GM21360 (cell line): ENCODE results near the gene XG.
"Not testable (repeated sequence)": the region's sequence is repeated elsewhere in the genome, so short reads cannot be mapped to it uniquely, and the experiment has no call there.

Experiments used
- ATAC-seq: cut with Tn5 transposase; IDR thresholded peaks from one replicate; pipeline ENCODE4 v1.9.1; 2021; ENCODE audit warnings: mild to moderate bottlenecking, moderate library complexity; ENCODE audit not compliant: unreplicated experiment

XG gene

DNA sequence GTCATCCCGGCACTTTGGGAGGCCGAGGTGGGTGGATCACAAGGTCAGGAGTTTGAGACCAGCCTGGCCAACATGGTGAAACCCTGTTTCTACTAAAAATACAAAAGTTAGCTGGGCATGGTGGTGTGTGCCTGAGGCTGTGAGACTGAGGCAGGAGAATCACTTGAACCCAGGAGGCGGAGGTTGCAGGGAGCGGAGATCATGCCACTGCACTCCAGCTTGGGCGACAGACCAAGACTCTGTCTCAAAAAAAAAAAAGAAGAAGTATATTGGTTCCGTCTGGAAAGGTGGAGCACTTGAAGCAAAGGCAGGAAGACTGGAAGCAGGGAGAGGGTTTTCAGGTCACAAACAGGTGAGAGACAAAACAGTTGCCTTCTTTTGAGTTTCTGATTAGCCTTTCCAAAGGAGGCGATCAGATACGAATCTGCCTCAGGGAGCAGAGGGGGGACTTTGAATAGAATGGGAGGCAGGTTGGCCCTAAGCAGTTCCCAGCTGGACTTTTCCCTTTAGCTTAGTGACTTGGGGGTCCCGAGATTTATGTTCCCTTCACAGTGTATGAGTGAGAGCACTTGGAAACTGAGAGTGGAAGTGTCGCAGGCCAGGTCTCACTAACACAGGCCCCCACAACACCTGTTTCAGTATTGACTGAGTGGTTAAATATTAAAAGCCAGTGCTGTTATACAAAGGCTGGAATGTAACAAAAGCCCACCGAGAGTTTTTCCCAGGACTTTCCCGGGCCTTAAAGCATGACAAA lies 28.8 kb downstream of the XG start:
- ATAC-seq: not testable (repeated sequence)

DNA sequence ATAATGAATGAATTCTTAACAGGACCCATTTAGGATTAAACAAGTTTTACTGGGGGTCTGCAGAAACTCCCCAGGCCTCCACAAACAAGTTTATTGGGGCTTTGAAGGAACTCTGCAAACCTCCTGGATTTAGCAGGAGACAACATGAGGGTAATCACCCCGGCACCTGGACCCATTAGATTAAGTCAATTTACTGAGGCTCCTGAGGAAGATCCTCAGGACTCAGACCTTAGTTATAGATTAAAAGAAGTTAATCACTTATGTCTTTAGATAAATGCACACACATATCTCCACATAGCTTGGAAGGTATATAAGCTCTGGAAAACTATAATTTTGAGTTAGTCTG lies 29.4 kb downstream of the XG start:
- no peak for ATAC-seq

DNA sequence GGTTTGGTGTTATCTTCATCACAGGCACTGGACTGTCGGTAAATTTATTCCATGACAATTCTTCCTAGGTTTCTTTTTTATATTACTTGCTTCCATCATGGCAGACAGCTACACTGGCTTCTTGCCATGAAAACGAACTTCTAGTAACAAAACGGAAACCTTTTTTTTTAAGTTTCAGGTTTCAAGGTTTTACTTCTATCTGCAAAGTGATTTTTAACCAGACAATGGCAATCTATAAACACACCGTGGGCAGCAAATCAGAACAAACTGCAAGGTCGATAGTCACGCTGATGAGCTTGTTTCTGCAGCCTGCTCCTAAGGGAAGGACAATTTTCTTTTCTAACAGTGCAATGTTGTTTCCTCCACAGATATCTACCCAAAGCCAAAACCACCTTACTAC lies 29.9 kb downstream of the XG start:
- ATAC-seq: no peak

DNA sequence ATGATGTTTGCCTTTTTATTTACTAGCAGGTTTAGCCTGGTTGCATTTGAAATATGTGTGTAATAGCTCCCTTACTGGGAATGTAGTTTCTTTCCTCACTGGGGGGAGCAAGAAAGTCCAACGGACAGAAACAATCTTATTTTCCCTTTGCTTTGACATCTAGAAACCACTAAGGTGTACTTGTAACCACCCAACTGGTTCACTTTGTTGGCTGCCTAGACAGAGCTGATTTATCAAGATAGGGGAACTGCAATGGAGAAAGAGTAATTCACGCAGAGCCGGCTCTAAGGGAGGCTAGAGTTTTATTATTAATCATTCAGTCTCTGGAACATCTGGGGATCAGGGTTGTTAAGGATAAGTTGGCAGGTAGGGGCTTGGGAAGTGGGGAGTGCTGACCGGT lies 30.3 kb downstream of the XG start:
- ATAC-seq: no peak

DNA sequence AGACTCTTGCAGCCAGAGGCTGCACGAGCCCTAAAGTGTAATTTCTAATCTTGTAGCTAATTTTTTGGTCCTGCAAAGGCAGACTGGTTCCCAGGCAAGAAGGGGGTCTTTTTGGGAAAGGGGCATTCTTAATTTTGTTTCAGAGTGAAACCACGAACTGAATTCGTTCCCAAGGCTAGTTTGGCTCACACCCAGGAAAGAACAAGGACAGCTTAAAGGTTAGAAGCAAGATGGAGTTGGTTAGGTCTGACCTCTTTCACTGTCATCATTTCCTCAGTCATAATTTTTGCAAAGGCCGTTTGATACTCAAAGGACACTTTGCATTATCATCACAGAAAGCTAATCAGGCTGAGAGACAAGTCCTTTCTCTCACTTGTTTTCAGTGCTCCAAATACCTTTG lies 30.9 kb downstream of the XG start:
- ATAC-seq: no peak

DNA sequence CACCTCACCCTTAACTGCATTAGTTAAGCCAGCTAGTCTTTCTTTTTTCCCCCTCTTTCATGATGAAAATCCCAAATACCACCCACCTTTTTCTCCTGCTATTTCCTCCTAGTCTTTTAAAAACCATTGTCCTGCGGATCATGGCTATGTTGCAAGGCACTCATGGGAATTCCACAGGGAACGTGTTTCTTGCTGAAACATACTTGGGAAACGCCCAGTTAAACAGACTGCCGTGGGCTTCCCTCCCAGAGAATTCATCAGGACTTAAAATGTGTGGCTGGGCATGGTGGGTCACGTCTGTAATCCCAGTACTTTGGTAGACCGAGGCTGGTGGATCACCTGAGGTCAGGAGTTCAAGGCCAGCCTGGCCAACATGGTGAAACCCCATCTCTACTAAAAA lies 32.2 kb downstream of the XG start:
- ATAC-seq: no peak

DNA sequence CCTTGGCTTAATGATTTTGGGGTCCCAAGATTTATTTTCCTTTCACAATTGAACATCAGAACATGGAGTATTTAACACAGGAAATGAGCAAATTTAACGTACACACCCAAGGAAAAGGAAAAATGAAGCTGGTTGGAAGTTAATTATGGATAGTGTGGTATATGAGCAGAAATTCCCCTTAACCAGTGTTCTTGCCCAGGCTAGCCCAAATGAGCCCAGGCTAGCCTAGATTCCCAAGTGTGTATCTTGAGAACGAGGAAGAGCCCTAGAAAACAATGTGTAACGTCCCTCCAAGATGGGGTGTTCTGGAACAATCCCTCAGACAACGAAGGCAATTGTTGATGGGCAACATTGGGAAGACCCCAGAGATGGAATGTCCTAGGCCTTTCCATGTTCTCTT lies 33.7 kb downstream of the XG start:
- no peak for ATAC-seq

DNA sequence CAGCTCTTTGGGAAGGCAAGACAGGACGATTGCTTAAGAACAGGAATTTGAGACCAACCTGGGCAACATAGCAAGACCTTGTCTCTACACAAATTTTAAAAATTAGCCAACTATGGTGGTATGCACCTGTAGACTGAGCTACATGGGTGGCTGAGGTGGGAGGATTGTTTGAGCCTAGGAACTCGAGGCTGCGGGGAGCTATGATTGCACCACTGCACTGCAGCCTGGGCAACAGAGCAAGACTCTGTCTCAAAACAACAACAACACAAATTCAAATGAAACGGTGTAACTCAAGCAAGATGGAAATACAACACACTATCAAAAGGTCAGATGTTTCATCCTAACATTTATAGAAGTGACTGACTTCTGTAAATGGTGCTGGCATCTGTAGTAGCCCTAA lies 37.1 kb downstream of the XG start:
- no peak for ATAC-seq

DNA sequence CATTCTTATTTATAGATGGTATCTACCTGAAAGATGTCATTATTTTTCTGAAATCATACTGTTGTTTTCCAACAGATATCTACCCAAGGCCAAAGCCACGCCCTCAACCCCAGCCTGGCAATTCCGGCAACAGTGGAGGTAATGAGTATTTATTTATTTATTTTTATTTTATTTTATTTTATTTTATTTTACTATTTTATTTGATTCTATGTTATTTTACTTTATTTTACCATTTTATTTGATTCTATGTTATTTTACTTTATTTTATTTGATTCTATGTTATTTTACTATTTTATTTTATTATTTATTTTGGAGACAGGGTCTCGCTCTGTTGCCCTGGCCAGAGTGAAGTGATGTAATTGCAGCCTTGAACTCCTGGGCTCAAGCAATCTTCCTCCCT lies 37.7 kb downstream of the XG start:
- no peak for ATAC-seq

DNA sequence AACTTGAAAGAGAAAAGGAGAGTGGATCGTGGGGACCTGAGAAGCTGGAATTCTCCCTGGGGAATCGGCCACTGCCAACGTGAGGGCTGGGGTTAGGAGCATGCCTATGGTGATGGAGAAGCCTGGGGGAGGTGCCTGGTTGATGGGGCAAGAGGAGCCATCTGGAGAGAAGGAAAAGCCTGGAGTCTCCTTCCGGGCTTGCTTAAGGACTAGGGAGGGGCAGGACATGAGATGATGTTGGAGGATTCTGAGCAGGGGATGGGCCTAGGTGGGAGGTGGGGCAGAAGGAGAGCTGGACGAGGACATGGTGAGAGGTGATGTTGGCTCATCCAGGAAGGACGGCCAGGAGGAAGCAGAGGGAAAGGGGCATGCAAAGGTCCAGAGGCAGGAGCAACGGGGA lies 41.9 kb downstream of the XG start:
- no peak for ATAC-seq

DNA sequence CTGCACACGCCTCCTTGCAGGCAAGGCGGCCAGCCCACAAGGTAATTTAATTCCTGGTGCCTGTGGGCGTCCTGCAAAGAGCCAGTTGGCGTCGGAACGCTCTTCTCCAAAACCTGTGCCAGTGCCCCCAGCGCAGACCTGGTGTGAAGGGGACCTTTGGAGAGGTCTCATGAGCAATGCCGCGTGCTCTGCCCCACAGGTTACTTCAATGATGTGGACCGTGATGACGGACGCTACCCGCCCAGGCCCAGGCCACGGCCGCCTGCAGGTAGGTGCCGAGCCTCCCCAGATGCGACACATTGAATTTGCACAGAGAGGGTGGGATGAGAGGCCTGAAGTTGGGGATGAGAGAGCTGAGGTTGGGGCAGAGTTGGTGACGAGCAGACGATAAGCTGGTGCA lies 42.5 kb downstream of the XG start:
- no peak for ATAC-seq

DNA sequence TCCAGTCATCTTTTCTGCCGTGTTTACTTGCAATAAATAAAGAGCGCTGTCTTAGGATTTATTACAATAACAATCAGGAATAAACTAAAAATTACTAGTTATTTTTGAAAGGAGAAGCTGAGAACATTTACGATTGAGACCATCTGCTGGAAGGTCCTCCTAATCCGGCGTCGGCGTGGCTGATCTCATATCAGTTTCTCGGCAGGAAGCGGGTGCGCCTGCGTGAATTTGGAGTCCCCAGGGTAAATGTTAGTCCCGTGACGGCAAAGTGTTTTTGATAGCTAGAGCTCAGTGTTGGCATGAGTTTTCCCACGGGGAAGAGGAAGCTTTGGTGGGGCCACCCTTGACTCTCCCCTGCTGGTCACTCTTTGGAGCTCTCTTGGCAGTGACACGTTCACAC lies 45.0 kb downstream of the XG start:
- not testable (repeated sequence) for ATAC-seq

DNA sequence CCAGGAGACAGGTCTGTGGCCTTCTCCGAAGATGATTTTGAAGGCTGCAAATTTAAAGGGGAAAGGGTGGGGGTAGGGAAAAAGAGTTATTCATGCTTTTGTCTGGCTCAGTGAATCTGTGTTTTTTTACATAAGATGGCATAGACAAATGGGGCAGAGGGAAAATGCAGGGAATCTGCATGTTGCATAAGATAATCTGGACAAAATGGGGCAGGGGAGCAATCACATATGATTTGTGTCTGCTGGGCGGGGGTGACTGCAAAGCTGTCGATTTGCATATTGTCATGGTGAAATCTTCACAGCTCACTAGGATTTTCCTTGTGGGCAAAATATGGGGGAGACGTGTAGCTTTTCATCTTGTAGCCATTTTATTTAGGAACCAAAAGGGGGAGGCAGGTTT lies 47.5 kb downstream of the XG start:
- no peak for ATAC-seq

DNA sequence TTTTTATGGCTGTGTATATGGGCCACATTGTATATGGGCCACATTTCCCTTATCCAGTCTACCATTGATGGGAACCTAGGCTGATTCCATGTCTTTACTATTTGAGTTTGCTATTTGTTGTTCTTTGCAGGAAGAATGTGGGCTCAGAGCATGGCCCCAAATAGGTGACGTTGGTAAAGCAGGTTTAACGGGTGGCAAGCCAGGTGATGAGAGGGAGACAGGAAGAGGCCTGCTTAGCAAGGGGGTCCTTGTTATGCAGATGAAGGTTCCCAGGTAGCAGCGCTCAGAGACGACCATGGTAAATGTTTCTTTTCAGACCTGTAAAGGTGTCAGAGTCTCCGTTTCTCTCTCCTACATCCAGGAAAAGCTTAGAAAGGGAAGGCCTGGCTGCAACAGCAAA lies 48.1 kb downstream of the XG start:
- not testable (repeated sequence) for ATAC-seq

DNA sequence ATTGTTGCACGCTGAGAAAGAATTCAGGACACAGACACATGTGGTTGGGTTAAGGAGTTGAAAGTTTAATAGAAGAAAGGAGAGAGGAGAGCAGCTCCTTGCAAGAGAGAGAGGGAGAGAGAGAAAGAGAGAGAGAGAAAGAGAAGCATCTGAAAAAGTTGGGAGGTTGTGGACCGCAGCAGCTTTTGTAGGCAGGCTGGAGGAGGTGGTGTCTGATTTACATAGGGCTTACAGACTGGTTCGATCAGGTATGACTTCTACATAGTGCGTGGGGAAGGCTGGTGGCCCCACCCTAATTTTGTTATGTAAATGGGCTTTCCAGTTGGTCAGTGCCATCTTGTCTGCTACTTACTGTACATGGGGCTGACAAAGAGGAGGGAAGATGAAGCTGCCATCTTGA lies 49.4 kb downstream of the XG start:
- ATAC-seq: no peak

DNA sequence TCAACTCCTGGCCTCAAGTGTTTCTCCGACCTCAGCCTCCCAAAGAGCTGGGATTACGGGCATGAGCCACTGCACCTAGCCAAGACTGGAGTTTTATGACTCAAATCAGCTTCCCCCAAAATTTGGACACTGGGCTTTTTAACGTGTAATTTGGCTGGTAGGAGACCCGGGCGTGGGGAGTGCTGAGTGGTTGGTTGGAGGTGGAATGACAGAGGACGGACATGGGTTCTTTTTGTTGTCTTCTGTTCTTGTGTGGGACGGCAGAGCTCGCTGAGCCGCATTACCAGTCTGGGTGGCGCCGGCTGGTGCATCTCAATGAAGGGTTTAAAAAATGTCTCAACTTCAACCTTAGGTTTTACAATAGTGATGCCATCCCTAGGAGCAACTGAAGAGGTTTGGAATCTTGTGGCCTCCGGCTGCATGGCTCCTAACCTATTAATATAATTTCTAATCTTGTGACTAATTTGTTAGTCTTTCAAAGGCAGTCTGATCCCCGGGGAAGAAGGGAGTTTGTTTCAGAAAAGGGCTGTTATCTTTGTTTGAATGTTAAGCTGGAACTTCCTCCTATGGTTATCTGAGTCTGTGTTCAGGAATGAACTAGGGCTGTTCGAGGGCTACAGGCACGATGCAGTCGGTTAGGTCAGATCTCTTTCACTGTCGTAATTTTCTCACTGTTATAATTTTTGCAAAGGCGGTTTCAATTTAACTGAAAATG lies 50.7 kb downstream of the XG start:
- not testable (repeated sequence) for ATAC-seq

DNA sequence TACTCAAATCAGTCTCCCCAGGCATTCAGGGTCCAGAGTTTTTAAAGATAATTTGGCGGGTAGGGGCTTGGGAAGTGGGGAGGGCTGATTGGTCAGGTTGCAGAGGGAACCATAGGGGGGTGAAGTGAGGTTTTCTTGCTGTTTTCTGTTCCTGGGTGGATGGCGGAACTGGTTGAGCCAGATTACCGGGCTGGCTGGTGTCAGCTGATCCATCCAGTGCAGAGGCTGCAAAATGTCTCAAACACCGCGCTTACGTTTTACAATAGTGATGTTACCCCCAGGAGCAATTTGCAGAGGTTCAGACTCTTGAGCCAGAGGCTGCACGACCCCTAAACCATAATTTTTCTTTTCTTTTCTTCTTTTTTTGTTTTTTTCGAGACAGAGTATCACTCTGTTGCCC lies 51.6 kb downstream of the XG start:
- not testable (repeated sequence) for ATAC-seq

DNA sequence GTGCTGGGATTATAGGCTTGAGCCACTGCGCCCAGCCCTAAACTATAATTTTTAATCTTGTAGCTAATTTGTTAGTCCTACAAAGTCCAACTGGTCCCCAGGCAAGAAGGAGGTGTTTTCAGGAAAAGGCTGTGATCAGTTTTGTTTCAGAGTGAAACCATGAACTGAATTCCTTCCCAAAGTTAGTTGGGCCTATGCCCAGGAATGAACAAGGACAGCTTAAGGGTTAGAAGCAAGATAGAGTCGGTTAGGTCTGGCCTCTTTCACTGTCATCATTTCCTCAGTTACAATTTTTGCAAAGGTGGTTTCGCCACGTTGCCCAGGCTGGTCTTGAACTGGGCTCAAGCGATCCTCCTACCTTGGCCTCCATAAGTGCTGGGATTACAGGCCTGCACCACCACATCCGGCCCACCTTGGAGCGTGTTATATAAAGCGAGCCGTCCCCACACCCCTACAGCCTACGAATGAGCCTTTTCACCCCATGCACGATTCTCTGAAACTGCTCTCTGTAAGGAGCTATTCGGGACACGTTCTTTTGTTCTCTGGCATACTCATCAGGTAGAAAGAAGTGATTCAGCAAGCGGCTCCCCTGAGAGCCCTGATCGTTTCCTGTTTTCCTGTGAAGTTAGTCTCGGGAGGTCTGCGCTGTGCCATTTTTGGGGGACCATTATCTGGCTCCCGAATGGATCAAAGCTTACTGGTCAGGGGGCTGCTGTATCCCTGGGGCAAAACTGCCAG lies 52.4 kb downstream of the XG start:
- ATAC-seq: not testable (repeated sequence)

DNA sequence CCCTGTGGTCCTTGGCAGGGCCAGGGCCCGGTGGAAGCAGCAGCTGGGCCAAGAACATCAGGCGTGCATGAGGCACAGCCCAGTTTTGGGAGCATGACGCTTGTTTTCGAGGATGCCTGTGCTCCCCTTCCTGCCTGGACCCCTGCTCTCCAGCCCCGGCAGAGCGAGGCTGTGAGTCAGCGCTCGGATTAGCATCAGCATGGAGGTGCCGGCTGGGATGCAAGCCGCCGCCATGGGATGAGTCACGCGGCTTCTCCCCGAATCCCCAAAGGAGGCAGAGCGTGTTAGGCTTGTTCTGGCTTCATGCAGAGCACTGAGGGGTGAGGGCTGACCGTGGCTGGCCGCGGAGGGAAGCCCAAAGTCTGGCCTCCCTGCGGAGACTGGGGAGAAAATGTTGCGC lies 53.0 kb downstream of the XG start:
- not testable (repeated sequence) for ATAC-seq

DNA sequence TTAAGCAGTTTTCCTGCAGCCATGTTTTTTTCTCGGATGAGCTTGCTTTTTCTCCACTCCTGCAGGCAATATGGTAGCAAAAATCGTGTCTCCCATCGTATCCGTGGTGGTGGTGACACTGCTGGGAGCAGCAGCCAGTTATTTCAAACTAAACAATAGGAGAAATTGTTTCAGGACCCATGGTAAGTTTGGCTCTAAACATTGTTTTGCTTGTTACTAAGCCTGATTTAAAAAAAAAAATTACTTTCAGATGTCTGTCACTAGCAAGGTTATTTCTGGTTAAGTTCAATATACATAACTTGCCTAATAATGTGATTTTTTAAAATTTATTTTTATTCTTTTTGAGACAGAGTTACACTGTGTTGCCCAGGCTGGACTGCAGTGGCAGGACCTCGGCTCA lies 59.4 kb downstream of the XG start:
- ATAC-seq: no peak

DNA sequence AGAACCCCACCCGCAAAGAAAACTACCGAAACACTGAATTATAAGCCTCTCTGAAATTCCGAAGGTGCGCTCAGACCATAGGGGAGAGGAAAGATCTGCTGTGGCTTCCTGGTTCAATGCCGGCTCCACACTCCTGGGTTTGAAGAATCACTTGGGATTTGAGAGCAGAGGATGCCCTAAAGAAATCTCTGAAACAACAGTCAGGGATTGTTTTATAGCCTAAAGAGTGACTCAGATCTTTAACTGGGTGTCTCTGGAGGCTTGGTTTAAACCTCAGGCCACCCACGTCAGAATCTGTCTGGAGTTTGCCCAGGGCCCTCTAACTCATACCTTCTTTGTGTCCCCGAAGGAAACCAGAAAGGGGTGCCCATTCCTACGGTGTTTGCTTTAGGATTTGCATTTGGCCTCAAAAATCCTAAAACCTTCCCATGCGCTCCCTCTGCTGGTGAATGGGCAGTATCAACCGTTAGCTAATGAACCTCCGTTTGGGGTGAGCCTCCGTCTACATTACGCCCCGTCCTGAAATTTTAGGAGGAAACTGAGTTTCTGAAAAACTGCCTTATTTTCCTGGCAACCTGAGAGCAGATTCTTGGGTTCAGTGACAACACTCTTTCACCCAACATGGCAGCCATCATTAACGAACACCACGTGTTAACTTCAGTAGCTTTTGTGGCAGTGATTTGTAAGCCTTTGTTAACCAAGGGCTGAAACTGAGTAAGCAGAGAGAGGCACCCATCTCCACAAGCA lies 60.5 kb downstream of the XG start:
- ATAC-seq: peak; percentile 67
